GM10847 (cell line): ENCODE measurements around the gene KCTD14.

Experiments
- POLR2A ChIP-seq: IDR thresholded peaks from 2 replicates; pipeline ENCODE4 v1.6.1; 2011; ENCODE audit not compliant: insufficient read length; ENCODE audit errors: extremely low read depth

Gene KCTD14

GRCh38 chr11:78054971-78055370 is 31.9 kb upstream of the KCTD14 start:
- TF ChIP-seq POLR2A = no peak

- TF ChIP-seq POLR2A = no peak
Measured at GRCh38 chr11:78050964-78051831, 28.1 kb upstream of the KCTD14 start.

GRCh38 chr11:78049348-78049747 is 26.3 kb upstream of the KCTD14 start:
- TF ChIP-seq POLR2A = no peak

GRCh38 chr11:78048561-78048960 is 25.5 kb upstream of the KCTD14 start:
- TF ChIP-seq POLR2A = no peak

- no peak for TF ChIP-seq POLR2A
Measured at GRCh38 chr11:78046486-78046854, 23.4 kb upstream of the KCTD14 start.

- no peak for TF ChIP-seq POLR2A
Measured at GRCh38 chr11:78045851-78046485, 22.9 kb upstream of the KCTD14 start.

GRCh38 chr11:78044706-78045105 is 21.6 kb upstream of the KCTD14 start:
- TF ChIP-seq POLR2A = no peak

GRCh38 chr11:78041843-78042440 is 18.9 kb upstream of the KCTD14 start:
- no peak for TF ChIP-seq POLR2A

- TF ChIP-seq POLR2A = no peak
Measured at GRCh38 chr11:78040691-78041379, 17.8 kb upstream of the KCTD14 start.

- TF ChIP-seq POLR2A = no peak
Measured at GRCh38 chr11:78039919-78040671, 17.0 kb upstream of the KCTD14 start.

GRCh38 chr11:78039391-78039918 is 16.4 kb upstream of the KCTD14 start:
- no peak for TF ChIP-seq POLR2A

- no peak for TF ChIP-seq POLR2A
Measured at GRCh38 chr11:78038697-78039313, 15.7 kb upstream of the KCTD14 start.

GRCh38 chr11:78037825-78038620 is 14.9 kb upstream of the KCTD14 start:
- TF ChIP-seq POLR2A = no peak

- no peak for TF ChIP-seq POLR2A
Measured at GRCh38 chr11:78037056-78037455, 14.0 kb upstream of the KCTD14 start.

GRCh38 chr11:78036313-78036712 is 13.2 kb upstream of the KCTD14 start:
- TF ChIP-seq POLR2A = no peak
